RWPE1 (cell line): ENCODE measurements around the gene CHCHD1.

Source experiments
- CTCF ChIA-PET: fragments of 350-600 bp; sonication (Branson Sonifier 250); formaldehyde crosslinking; extraction: SDS; loops from one replicate; lab custom pipeline; 2021; lab: Yijun Ruan, JAX
- POLR2A ChIA-PET: fragments of 400-600 bp; formaldehyde crosslinking; extraction: SDS; loops from one replicate; lab custom pipeline; 2020; ENCODE audit warnings: antibody characterized with exemption; ENCODE audit not compliant: low non-redundant PET; lab: Yijun Ruan, JAX
- DNase-seq: peaks from one replicate; pipeline ENCODE4 v3.0.0; 2012; ENCODE audit warnings: low spot score
- H3K27ac ChIP-seq: fragments of 450-650 bp; 2 replicates; pipeline ENCODE4 v1.5.1; 2017
- CTCF ChIP-seq: fragments of 450-650 bp; conservative IDR thresholded peaks from 2 replicates; pipeline ENCODE4 v1.5.1; 2017; ENCODE audit warnings: low read depth, mild to moderate bottlenecking

The CHCHD1 gene

DNA sequence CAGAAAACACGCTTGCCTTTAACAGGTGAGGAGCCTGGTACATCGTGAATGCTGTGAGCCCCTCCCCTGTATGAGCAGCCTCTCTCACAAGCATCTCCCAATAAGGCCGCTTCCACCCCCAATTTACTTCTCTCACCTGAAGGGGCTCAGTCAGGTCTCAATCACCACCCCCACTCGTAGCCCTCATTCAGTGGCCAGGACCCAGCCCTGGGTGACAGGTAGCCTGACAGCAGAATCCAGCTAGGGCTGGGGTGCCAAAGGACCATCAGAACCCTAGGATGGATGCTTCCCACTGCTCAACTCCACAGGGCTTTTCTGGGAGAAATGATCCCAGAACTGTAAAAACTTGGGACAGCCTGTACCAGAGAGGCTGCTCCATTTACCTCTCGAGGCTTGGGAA is 36.0 kb downstream of the CHCHD1 start:
- DNase-seq, result no peak
- TF ChIP-seq CTCF, result no peak
- POLR2A ChIA-PET, result interaction anchor here (0.5 kb wide), 1 partner anchor 343 kb away, joined by 4 read pairs; no protein-coding TSS in a partner anchor
- CTCF ChIA-PET, result interaction anchor here (0.6 kb wide), 1 partner anchor 788 kb away, joined by 3 read pairs; no protein-coding TSS in a partner anchor
- peak overlapping the region; percentile 86 for H3K27ac ChIP-seq

- DNase-seq, result no peak
- CTCF ChIA-PET, result interaction anchor here (0.6 kb wide), 1 partner anchor 828 kb away, joined by 3 read pairs; no protein-coding TSS in a partner anchor
- POLR2A ChIA-PET, result no interaction called here
- peak overlapping the region; percentile 86 for H3K27ac ChIP-seq
- no peak for TF ChIP-seq CTCF
Observed at GRCh38 chr10:73818402-73818801, 36.6 kb downstream of the CHCHD1 start.

DNA sequence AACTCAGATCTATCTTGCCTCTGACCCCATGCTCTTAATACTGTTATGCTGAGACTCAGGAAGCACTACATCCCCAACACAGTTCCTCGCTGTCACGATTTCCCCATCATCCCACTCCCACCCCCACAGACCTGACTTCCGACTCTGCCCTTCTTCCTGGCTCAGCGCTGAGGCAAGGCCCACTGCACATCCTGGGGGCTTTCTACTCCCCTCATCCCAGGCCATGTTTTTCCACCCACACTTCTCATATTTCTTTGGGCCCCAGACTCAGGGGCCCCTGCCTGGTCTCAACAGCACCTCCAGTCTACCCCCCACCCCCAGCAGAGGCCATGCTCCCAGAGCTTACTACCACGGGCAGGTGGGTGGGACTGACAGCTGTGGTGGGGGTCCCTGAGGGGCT is 37.2 kb downstream of the CHCHD1 start:
- no peak for TF ChIP-seq CTCF
- H3K27ac ChIP-seq, result peak overlapping the region; percentile 86
- POLR2A ChIA-PET, result no interaction called here
- DNase-seq, result no peak
- CTCF ChIA-PET, result interaction anchor here (0.8 to 1.7 kb wide), 2 partner anchors 9 to 60 kb away, joined by 3 to 7 read pairs; no protein-coding TSS in a partner anchor

DNA sequence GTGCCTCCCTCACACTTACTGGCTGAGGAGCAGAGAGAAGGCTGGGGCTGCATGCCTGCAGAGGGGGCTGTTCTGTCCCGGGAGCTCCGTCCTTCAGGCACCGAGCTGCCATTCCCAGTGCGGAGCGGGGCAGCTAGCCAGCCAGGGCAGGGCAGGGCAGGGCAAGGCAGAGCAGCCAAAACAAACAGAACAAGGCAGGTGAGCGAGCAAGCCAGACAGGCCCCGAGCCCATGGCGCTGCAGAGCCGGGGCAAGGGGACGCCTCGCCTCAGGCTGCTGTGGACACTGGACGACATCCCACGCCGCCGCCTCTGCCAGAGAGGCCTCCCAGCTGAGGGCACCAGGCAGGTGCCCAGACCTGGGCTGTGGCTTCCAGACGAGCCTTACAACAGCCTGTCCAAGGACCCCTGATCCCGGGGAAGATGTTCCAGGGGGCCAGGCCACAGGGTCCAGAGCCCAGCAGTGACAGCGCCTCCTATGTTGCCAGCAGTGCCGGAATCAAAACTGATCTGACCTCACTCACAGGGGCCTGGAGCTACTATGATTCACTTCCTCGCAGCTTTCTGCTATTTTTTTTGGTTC is 37.8 kb downstream of the CHCHD1 start:
- peak; percentile 33; the same call in 1 of the 2 replicates for TF ChIP-seq CTCF
- peak overlapping the region; percentile 86 for H3K27ac ChIP-seq
- peak; percentile 72 for DNase-seq
- ChIA-PET POLR2A (interaction anchor here (0.6 kb wide), 1 partner anchor 31 kb away, joined by 3 read pairs; no protein-coding TSS in a partner anchor), CTCF (interaction anchor here (0.6 to 1.7 kb wide), 6 partner anchors 9 to 165 kb away, joined by 3 to 7 read pairs (median 3); no protein-coding TSS in a partner anchor)

DNA sequence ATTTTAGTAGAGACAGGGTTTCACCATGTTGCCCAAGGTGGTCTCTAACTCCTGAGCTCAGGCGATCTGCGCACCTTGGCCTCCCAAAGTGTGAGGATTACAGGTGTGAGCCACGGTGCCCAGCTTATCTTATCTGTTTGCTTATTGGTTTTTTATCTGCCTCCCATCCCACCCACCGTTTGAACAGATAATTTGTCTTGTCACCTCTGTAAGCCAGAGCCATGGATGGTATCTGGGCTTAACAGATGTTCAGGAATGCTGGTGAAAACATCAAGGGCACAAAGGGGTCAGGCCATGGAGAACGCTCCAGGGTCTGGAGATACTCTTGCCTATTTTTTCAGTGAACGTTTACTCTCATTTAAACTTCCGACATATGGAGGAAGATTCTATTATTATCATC is 41.5 kb downstream of the CHCHD1 start:
- ChIA-PET CTCF (interaction anchor here (0.7 kb wide), 1 partner anchor 64 kb away, joined by 5 read pairs; no protein-coding TSS in a partner anchor), POLR2A (no interaction called here)
- no peak for TF ChIP-seq CTCF
- no peak for DNase-seq
- H3K27ac ChIP-seq, result peak overlapping the region; percentile 15; the same call in 1 of the 2 replicates

DNA sequence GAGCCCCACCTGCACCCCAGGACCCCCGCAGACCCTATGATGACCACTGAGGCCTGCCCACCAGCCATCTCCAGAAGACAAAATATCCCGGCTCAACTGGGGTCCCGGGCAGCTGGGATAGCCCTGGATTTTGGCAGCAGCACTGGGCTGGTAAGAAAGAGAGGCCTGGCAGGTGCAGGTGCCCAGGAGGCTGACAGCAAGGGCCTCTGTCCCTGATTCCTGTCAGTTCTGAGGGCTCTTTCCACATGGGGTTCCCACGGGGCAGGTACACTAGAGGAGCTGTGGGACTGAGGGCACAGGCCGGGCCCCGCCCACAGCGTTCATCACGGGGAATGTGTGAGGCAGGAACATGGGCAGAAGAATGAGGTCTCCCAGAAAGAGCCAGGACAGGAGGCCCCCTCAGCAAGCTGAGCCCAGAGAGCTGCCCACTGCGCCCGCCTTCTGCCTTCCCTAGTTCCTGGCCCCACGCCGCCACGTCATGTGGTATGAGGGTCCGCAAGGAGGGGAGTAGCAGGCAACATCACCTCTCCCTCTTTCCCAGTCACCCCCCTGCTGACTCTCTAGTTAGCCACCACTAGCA is 42.4 kb downstream of the CHCHD1 start:
- CTCF ChIA-PET, result interaction anchor here (1.0 kb wide), 1 partner anchor 14 kb away, joined by 3 read pairs; no protein-coding TSS in a partner anchor
- DNase-seq, result no peak
- POLR2A ChIA-PET, result no interaction called here
- no peak for TF ChIP-seq CTCF
- H3K27ac ChIP-seq, result peak overlapping the region; percentile 7; the same call in 1 of the 2 replicates
